MM.1S (cell line): ENCODE data around the gene SCN10A.

Experiments
- DNase-seq: peaks from one replicate; pipeline ENCODE4 v3.0.0-alpha.2; 2015
- H2AFZ ChIP-seq: fragments of 300-600 bp; sonication (generic); 2 replicates; pipeline ENCODE4 v1.6.0; 2016; ENCODE audit warnings: antibody characterized with exemption, low read length
- H3F3A ChIP-seq: fragments of 300-600 bp; sonication (generic); 2 replicates; pipeline ENCODE4 v1.6.1; 2016; ENCODE audit warnings: mild to moderate bottlenecking, antibody characterized with exemption, low read length, moderate library complexity, mixed read lengths; ENCODE audit not compliant: insufficient read depth
- H3K27ac ChIP-seq: fragments of 300-600 bp; sonication (generic); 2 replicates; pipeline ENCODE4 v1.5.1; 2016; ENCODE audit warnings: mild to moderate bottlenecking, low read length
- H3K27me3 ChIP-seq: fragments of 300-600 bp; sonication (generic); replicated peaks from 2 replicates; pipeline ENCODE4 v1.6.0; 2016; ENCODE audit warnings: low read length; ENCODE audit not compliant: insufficient read depth
- H3K36me3 ChIP-seq: fragments of 300-600 bp; sonication (generic); replicated peaks from 2 replicates; pipeline ENCODE4 v1.6.1; 2016; ENCODE audit warnings: mild to moderate bottlenecking, low read length, mixed read lengths; ENCODE audit not compliant: insufficient read depth
- H3K4me1 ChIP-seq: fragments of 300-600 bp; sonication (generic); 2 replicates; pipeline ENCODE4 v1.6.1; 2016; ENCODE audit warnings: low read length, mixed read lengths
- H3K4me2 ChIP-seq: fragments of 300-600 bp; sonication (generic); 2 replicates; pipeline ENCODE4 v1.6.0; 2016; ENCODE audit warnings: low read depth, low read length
- H3K4me3 ChIP-seq: fragments of 300-600 bp; sonication (generic); 2 replicates; pipeline ENCODE4 v1.5.1; 2016; ENCODE audit warnings: low read length, mixed read lengths
- H3K79me2 ChIP-seq: fragments of 300-600 bp; sonication (generic); 2 replicates; pipeline ENCODE4 v1.6.1; 2016; ENCODE audit warnings: mixed run types, low read length, mixed read lengths
- H3K9ac ChIP-seq: fragments of 300-600 bp; sonication (generic); 2 replicates; pipeline ENCODE4 v1.6.1; 2016; ENCODE audit warnings: low read length, mixed read lengths
- H3K9me2 ChIP-seq: fragments of 300-600 bp; sonication (generic); replicated peaks from 2 replicates; pipeline ENCODE4 v1.6.1; 2016; ENCODE audit warnings: mild to moderate bottlenecking, low read length, mixed read lengths; ENCODE audit not compliant: insufficient read depth
- H3K9me3 ChIP-seq: fragments of 300-600 bp; sonication (generic); replicated peaks from 2 replicates; pipeline ENCODE4 v1.6.1; 2016; ENCODE audit warnings: mild to moderate bottlenecking, low read length, mixed read lengths; ENCODE audit not compliant: insufficient read depth
- H4K20me1 ChIP-seq: fragments of 300-600 bp; sonication (generic); 2 replicates; pipeline ENCODE4 v1.6.1; 2016; ENCODE audit warnings: mild to moderate bottlenecking, low read length, moderate library complexity, mixed read lengths; ENCODE audit not compliant: insufficient read depth
- EZH2 ChIP-seq: fragments of 300-600 bp; sonication (generic); optimal IDR thresholded peaks from 2 replicates; pipeline ENCODE3; 2017; ENCODE audit warnings: low read depth, mild to moderate bottlenecking, antibody characterized with exemption, low read length, mixed read lengths
- EZH2phosphoT487 ChIP-seq: fragments of 300-600 bp; sonication (generic); IDR thresholded peaks from 2 replicates; pipeline ENCODE4 v1.6.1; 2018; ENCODE audit warnings: antibody characterized with exemption, low read length
- TF ChIP-seq, protein P1 (sequence below): fragments of 300-600 bp; sonication (generic); IDR thresholded peaks from 2 replicates; pipeline ENCODE4 v1.5.1; 2016; ENCODE audit warnings: antibody characterized with exemption, low read length, mixed read lengths

The SCN10A gene

GRCh38 chr3:38649500-38650247 lies 166.3 kb downstream of the SCN10A start, which contains the start of gene SCN5A:
Gene SCN5A (minus strand): TSS chr3:38649687. CDS start chr3:38633307, 16,380 bp downstream.
- peaks cover 5% of the 10 kb centered on the region; the same call in 1 of the 2 replicates for H3K4me1 ChIP-seq
- no peaks in the 10 kb centered on the region for H3K9me2 ChIP-seq
- peaks cover 19% of the 10 kb centered on the region for H3K27me3 ChIP-seq
- H3K9me3 ChIP-seq, result no peaks in the 10 kb centered on the region
- peak within 1 kb of the TSS; percentile 90 for H2AFZ ChIP-seq
- peak within 1 kb of the TSS; percentile 88 for H3K4me2 ChIP-seq
- H3K79me2 ChIP-seq, result no peaks in the 10 kb centered on the region
- no peak within 1 kb of the TSS for H3K27ac ChIP-seq
- TF ChIP-seq EZH2 (no peak), EZH2phosphoT487 (no peak)
- TF ChIP-seq, protein P1, sequence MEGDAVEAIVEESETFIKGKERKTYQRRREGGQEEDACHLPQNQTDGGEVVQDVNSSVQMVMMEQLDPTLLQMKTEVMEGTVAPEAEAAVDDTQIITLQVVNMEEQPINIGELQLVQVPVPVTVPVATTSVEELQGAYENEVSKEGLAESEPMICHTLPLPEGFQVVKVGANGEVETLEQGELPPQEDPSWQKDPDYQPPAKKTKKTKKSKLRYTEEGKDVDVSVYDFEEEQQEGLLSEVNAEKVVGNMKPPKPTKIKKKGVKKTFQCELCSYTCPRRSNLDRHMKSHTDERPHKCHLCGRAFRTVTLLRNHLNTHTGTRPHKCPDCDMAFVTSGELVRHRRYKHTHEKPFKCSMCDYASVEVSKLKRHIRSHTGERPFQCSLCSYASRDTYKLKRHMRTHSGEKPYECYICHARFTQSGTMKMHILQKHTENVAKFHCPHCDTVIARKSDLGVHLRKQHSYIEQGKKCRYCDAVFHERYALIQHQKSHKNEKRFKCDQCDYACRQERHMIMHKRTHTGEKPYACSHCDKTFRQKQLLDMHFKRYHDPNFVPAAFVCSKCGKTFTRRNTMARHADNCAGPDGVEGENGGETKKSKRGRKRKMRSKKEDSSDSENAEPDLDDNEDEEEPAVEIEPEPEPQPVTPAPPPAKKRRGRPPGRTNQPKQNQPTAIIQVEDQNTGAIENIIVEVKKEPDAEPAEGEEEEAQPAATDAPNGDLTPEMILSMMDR, result no peak
- no peaks in the 10 kb centered on the region for H3K36me3 ChIP-seq
- H3K4me3 ChIP-seq, result peak within 1 kb of the TSS; percentile 63
- H4K20me1 ChIP-seq, result no peaks in the 10 kb centered on the region
- peak within 1 kb of the TSS; percentile 21; the same call in 1 of the 2 replicates for H3K9ac ChIP-seq
- H3F3A ChIP-seq, result peaks cover 7% of the 10 kb centered on the region; the same call in 1 of the 2 replicates
- peak; percentile 65 for DNase-seq

DNA sequence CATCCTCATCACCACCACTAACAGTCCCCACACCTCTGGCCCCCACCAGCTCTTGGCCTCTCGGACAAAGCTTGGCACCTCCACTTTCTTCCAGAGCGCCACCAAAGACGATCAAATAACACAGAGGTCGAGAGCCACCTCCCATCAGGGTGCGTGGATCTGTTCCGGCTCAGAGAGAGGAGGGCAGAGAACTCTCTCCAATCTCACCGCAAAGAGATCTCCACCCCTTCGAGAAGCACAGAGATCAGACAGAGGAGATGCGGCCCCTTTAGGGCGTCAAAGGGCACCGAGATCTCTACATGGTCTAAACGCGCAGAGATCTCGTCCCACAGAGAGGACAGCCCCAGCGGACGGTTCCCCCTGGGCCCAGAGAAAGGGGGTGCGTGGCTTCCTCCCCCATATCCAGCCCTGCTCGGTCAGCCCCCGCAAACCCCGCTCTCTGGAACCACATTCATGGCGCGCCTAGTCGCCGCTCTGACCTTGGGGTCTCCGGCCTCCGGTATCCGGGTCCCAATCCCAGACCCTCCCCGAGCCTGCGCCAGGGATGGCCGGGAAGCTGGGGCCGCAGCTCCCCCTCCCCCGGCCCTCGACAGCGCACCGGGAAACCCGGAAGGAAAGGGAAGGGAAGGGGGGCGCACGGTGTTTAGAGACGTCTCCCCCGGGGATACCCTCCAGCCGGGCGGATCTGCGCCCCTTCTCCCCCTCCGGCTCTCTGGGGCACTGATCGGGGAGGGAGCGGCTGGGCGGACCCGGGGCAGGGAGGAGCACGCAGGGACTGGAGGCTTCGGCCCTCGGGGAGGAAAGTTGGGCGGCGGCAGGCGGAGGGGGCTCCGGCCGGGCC lies 167.1 kb downstream of the SCN10A start:
- H3K27me3 ChIP-seq, result peaks cover 19% of the 10 kb centered on the region
- H2AFZ ChIP-seq, result peak overlapping the region; percentile 64
- peaks cover 7% of the 10 kb centered on the region; the same call in 1 of the 2 replicates for H3F3A ChIP-seq
- peaks cover 5% of the 10 kb centered on the region; the same call in 1 of the 2 replicates for H3K4me1 ChIP-seq
- DNase-seq, result no peak
- H3K27ac ChIP-seq, result no peak overlapping the region
- no peak overlapping the region; the same call in 1 of the 2 replicates for H3K9ac ChIP-seq
- H3K4me3 ChIP-seq, result peak overlapping the region; percentile 63
- H3K36me3 ChIP-seq, result no peaks in the 10 kb centered on the region
- no peaks in the 10 kb centered on the region for H3K79me2 ChIP-seq
- H3K9me2 ChIP-seq, result no peaks in the 10 kb centered on the region
- peak overlapping the region; percentile 88 for H3K4me2 ChIP-seq
- TF ChIP-seq EZH2phosphoT487 (no peak), EZH2 (no peak)
- TF ChIP-seq, protein P1, result no peak
- no peaks in the 10 kb centered on the region for H3K9me3 ChIP-seq
- no peaks in the 10 kb centered on the region for H4K20me1 ChIP-seq

DNA sequence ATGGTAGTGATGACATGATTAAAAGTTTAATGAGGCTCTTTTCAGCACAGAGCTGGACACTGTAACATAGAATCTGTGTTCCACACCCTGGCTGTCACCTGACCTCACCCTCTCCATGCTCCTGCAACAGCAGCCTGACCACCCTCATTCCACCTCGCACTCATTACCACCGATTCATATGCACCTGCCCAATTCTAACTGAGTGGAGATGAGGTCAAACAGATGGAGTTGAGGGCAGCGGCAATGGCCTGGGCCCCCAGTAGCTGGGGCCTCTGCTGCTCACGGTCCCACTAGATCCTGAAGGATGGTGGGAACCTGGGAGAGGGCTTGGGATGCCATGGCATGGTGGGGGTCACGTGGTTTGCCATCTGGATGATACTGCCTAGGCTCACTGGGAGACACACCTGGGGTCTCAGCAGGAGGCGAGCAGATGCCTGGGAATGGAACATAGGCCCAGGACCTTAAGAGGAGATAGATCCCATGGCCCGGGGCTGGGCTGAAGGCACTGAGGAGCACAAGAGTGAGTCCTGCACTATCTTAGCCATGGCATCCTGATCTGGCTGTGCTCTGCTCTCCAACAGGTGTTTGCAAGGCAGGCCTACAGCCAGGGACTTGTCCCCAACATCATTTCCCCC lies 167.9 kb downstream of the SCN10A start:
- Histone ChIP-seq H3K9ac (no peak overlapping the region), H3K9me2 (no peaks in the 10 kb centered on the region), H3K9me3 (no peaks in the 10 kb centered on the region), H3K27me3 (peaks cover 19% of the 10 kb centered on the region), H3K4me2 (no peak overlapping the region), H3K36me3 (no peaks in the 10 kb centered on the region), H3F3A (peaks cover 7% of the 10 kb centered on the region; the same call in 1 of the 2 replicates), H3K4me1 (peaks cover 5% of the 10 kb centered on the region; the same call in 1 of the 2 replicates), H3K27ac (no peak overlapping the region), H4K20me1 (no peaks in the 10 kb centered on the region), H3K4me3 (no peak overlapping the region), H3K79me2 (no peaks in the 10 kb centered on the region), H2AFZ (no peak overlapping the region)
- TF ChIP-seq, protein P1, result no peak
- TF ChIP-seq EZH2phosphoT487 (no peak), EZH2 (no peak)
- no peak for DNase-seq
